NCI-H2196 treated with DMSO at 0.1 percent for 48 hours (cell line): ENCODE data around the gene HCCS.

Source experiments
- DNase-seq: peaks from one replicate; lab custom pipeline; 2025; ENCODE audit not compliant: unreplicated experiment; lab: John Stamatoyannopoulos, UW

HCCS gene

GRCh38 chrX:11111037-11111851 is at the start of gene HCCS:
Gene HCCS (plus strand): TSS chrX:11111332. CDS start chrX:11112061, 729 bp downstream.
- DNase-seq = peak; percentile 41

- DNase-seq = no peak
Measured at GRCh38 chrX:11064276-11064675, 46.9 kb upstream of the HCCS start.

GRCh38 chrX:11064851-11065600 is 46.1 kb upstream of the HCCS start:
- DNase-seq = no peak

GRCh38 chrX:11066812-11067211 is 44.3 kb upstream of the HCCS start:
- DNase-seq = no peak

- DNase-seq = no peak
Measured at GRCh38 chrX:11073381-11073780, 37.8 kb upstream of the HCCS start.

- DNase-seq = no peak
Measured at GRCh38 chrX:11080741-11081305, 30.3 kb upstream of the HCCS start.

- no peak for DNase-seq
Measured at GRCh38 chrX:11081511-11081910, 29.6 kb upstream of the HCCS start.

GRCh38 chrX:11085305-11085704 is 25.8 kb upstream of the HCCS start:
- DNase-seq = no peak

GRCh38 chrX:11089802-11090201 is 21.3 kb upstream of the HCCS start:
- no peak for DNase-seq

- no peak for DNase-seq
Measured at GRCh38 chrX:11097933-11098332, 13.2 kb upstream of the HCCS start.

- DNase-seq = no peak
Measured at GRCh38 chrX:11099465-11099864, 11.7 kb upstream of the HCCS start.

- peak; percentile 13 for DNase-seq
Measured at GRCh38 chrX:11100281-11101035, 10.7 kb upstream of the HCCS start.

- DNase-seq = no peak
Measured at GRCh38 chrX:11103006-11103405, 8.1 kb upstream of the HCCS start.

GRCh38 chrX:11103751-11104150 is 7.4 kb upstream of the HCCS start:
- no peak for DNase-seq

- DNase-seq = no peak
Measured at GRCh38 chrX:11105080-11105479, 6.1 kb upstream of the HCCS start.

- DNase-seq = no peak
Measured at GRCh38 chrX:11108253-11108941, 2.7 kb upstream of the HCCS start.

GRCh38 chrX:11109968-11110367 is 1.2 kb upstream of the HCCS start:
- DNase-seq = no peak

GRCh38 chrX:11111947-11112346 is 815 bp downstream of the HCCS start:
- no peak for DNase-seq

- no peak for DNase-seq
Measured at GRCh38 chrX:11113731-11114130, 2.6 kb downstream of the HCCS start.

GRCh38 chrX:11117745-11118144 is 6.6 kb downstream of the HCCS start:
- no peak for DNase-seq
